ENCODE data around the gene MOB1A.
"Not testable (repeated sequence)": the region's sequence is repeated elsewhere in the genome, so short reads cannot be mapped to it uniquely, and the experiment has no call there.

Gene MOB1A

GRCh38 chr2:74198461-74199274 is 20.0 kb upstream of the MOB1A start, which contains the start of gene MTHFD2:
TSS of gene MTHFD2 (plus strand) at chr2:74198615. CDS start at chr2:74198642, 27 bp downstream.
- DNase-seq: peak; percentile 84

- no peak for DNase-seq
Observed at GRCh38 chr2:74198023-74198460, 19.4 kb upstream of the MOB1A start.

GRCh38 chr2:74197049-74197448 is 18.4 kb upstream of the MOB1A start:
- DNase-seq: no peak

GRCh38 chr2:74194799-74195198 is 16.1 kb upstream of the MOB1A start:
- no peak for DNase-seq

GRCh38 chr2:74191596-74192380 is 13.1 kb upstream of the MOB1A start:
- no peak for DNase-seq

- DNase-seq: no peak
Observed at GRCh38 chr2:74188696-74189095, 10.0 kb upstream of the MOB1A start.

GRCh38 chr2:74188018-74188601 is 9.4 kb upstream of the MOB1A start:
- no peak for DNase-seq

GRCh38 chr2:74186706-74187105 is 8.0 kb upstream of the MOB1A start:
- not testable (repeated sequence) for DNase-seq

GRCh38 chr2:74186038-74186437 is 7.4 kb upstream of the MOB1A start:
- no peak for DNase-seq

GRCh38 chr2:74183878-74184277 is 5.2 kb upstream of the MOB1A start:
- no peak for DNase-seq

GRCh38 chr2:74181739-74182138 is 3.1 kb upstream of the MOB1A start:
- no peak for DNase-seq

GRCh38 chr2:74179063-74179865 is 585 bp upstream of the MOB1A start:
- no peak for DNase-seq

- DNase-seq: no peak
Observed at GRCh38 chr2:74177696-74178095, 983 bp downstream of the MOB1A start.

GRCh38 chr2:74174909-74175308 is 3.8 kb downstream of the MOB1A start:
- no peak for DNase-seq

GRCh38 chr2:74168739-74169138 is 9.9 kb downstream of the MOB1A start:
- no peak for DNase-seq

GRCh38 chr2:74164761-74165160 is 13.9 kb downstream of the MOB1A start:
- DNase-seq: no peak

- DNase-seq: no peak
Observed at GRCh38 chr2:74162951-74163350, 15.7 kb downstream of the MOB1A start.

- DNase-seq: no peak
Observed at GRCh38 chr2:74155830-74156229, 22.8 kb downstream of the MOB1A start.

GRCh38 chr2:74152954-74153353 is 25.7 kb downstream of the MOB1A start:
- no peak for DNase-seq

GRCh38 chr2:74149570-74150319 is 28.9 kb downstream of the MOB1A start:
- no peak for DNase-seq

- DNase-seq: no peak
Observed at GRCh38 chr2:74149247-74149525, 29.5 kb downstream of the MOB1A start.

Measured in activated CD4-positive, alpha-beta T cell treated with anti-CD3 and anti-CD28 coated beads for 1 hour (primary cell).